Fibroblast of pulmonary artery (primary cell): ENCODE data around the gene ASIC3.

ENCODE experiments used
- DNase-seq: peaks from one replicate; pipeline ENCODE4 v3.0.0-alpha.2; 2010; ENCODE audit warnings: low read depth
- H3K4me3 ChIP-seq: replicated peaks from 2 replicates; pipeline ENCODE4 v1.5.1; 2011; ENCODE audit warnings: low read depth, mild to moderate bottlenecking, control low read depth, low read length, moderate library complexity
- CTCF ChIP-seq: IDR thresholded peaks from 2 replicates; pipeline ENCODE4 v1.5.1; 2011; ENCODE audit warnings: mild to moderate bottlenecking, control low read depth, low read length, inconsistent platforms; ENCODE audit errors: missing control alignments

Gene ASIC3

DNA sequence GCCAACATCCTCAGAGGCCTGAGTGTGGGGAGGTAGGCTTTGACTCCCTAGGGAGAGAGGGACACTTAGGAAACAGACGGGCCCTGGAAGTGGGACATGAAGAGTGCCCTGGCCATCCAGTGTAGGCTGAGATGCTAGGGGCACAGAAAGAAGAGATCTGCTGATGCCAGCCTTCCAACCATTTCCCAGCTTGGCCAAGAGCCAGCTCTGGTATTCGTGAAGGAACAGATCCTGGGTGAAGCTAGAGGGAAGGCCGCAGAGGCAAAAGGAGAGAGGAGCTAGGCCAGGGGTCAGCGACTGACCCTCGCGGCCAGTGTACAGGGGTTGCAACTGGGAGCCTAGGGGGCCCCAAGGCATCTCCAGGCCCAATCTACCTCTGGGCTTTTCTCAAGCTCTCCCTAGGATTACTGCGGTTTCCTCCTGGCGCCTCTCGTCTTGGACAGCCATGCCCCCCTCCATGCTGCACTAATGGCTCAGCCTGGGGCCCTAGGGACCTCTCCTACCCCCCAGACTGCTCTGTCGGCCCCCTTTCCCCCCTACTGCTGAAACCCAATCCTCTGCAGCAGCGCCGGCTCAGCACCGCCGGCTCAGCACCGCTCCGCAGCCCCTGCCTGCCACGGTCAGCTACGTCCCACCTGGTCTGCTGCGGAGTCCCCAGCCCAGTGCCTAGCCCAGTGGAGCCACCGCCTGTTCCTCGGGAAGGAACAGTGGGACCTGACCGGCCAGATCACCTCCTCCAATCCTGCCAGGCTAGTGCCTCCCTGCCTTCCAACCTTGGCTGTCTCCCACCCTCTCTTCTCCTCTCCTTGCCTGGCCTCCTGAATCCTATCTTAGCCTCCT lies at the start of gene ASIC3:
Gene ASIC3 (plus strand): TSS at position 556 of the 840 bp plus-strand sequence. CDS start 355 bp downstream, outside the sequence.
- TF ChIP-seq CTCF, result no peak
- H3K4me3 ChIP-seq, result no peak within 1 kb of the TSS

DNA sequence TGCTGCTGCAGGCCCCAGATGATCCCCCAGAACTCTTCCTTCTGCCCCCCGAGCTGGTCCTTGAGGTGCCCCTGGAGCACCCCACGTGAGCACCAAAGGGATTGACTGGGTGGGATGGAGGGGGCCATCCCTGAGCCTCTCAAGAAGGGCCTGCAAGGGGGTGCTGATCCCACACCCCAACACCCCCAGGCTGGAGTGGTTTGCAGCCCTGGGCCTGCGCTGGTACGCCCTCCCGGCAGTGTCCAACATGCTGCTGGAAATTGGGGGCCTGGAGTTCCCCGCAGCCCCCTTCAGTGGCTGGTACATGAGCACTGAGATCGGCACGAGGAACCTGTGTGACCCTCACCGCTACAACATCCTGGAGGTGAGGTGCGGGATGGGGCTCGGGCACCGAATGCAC lies 49.3 kb upstream of the ASIC3 start:
- no peak for TF ChIP-seq CTCF
- no peak for DNase-seq
- no peak overlapping the region for H3K4me3 ChIP-seq

More for the DNA sequence above, at the start of gene ASIC3:
- no peak for DNase-seq

DNA sequence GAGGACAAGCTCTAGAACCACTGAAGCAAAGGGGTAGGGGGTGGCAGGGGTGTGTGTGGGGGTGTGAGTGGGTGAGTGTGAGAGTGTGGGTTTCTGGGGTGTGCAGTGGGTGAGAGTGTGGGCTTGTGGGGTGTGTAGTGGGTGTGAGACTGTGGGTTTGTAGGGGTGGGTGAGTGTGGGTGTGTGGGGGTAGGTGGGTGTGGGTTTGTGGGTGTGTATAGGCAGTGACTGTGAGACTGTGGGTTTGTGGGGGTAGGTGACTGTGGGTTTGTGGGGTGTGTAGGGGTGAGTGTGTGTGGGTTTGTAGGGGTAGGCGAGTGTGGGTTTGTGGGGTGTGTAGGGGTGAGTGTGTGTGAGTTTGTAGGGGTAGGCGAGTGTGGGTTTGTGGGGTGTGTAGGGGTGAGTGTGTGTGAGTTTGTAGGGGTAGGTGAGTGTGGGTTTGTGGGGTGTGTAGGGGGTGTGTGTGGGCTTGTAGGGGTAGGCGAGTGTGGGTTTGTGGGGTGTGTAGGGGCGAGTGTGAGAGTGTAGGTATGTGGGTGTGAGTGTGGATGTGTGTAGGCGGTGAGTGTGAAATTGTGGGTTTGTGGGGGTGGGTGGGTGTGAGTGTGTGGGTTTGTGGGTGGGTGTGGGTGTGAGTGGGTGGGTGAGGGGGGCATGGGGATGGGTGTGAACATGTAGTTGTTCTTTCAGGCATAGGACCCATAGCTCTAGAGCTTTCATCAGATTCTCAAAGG lies 48.7 kb upstream of the ASIC3 start:
- no peak for TF ChIP-seq CTCF
- H3K4me3 ChIP-seq, result no peak overlapping the region
- DNase-seq, result no peak

DNA sequence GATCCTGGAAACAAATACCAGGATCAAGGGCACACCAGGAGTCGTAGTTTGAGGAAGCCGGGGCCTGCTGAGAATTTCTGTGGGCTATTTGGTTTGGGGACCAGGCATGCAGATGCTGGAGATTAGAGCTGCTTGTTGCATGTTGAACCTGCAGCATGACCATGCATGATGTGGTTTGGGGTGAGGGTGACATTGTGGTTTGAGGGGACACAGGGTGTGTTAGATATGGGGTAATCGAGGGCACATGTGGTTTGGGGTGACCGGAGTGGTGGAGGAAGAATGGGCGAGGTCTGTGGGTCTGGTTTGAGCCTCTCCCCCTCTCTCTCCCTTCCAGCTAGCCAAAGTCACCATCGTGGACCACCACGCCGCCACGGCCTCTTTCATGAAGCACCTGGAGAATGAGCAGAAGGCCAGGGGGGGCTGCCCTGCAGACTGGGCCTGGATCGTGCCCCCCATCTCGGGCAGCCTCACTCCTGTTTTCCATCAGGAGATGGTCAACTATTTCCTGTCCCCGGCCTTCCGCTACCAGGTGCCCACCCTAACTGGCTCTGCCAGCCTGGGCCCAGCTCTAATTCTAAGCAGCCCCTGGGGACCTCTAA lies 47.3 kb upstream of the ASIC3 start:
- H3K4me3 ChIP-seq, result no peak overlapping the region
- DNase-seq, result no peak
- TF ChIP-seq CTCF, result no peak

- DNase-seq, result no peak
- no peak for TF ChIP-seq CTCF
- no peak overlapping the region for H3K4me3 ChIP-seq
These were observed 46.8 kb upstream of the ASIC3 start for GRCh38 chr7:151001546-151001945.

DNA sequence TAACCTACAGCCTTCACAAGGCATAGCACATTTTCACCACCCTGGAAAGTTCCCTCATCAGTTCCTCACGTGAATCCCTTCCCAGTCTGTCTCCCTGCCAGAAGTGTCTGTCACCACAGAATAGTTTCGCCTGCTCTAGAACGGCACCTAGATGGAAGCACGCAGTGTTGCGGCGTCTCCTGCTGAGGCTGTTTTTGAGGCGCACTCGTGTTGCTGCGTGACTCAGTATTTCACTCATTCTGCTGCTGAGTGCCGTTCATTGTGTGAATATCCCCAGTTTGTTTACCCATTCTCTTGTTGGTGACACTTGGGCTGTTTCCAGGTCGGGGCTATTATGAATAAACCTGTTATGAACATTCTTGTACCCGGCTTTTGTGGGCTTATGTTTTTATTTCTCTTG lies 44.8 kb upstream of the ASIC3 start:
- DNase-seq, result no peak
- no peak for TF ChIP-seq CTCF
- H3K4me3 ChIP-seq, result no peak overlapping the region
